Right atrium auricular region (tissue), 2 donors: ENCODE results near the gene ADGRF5. TPM values are rescaled to one million over a fixed set of nuclear protein-coding genes. Genes with fewer than 3 reads are reported as not detected.
A peak's percentile ranks its signal among the peaks of the same experiment; 100 is the strongest.
"Not testable (repeated sequence)": the region's sequence is repeated elsewhere in the genome, so short reads cannot be mapped to it uniquely, and the experiment has no call there.

Source experiments
- DNase-seq: peaks from one replicate; pipeline ENCODE4 v3.0.0-alpha.2; 2019; ENCODE audit warnings: low spot score
- H3K27ac ChIP-seq, 2 donors: fragments of 200-600 bp; sonication (generic); 1 replicate in 1 of 2; 2 replicates in 1 of 2; pipeline ENCODE4 v1.5.1; 2016 to 2019
- H3K27me3 ChIP-seq, 2 donors: fragments of 200-600 bp; sonication (generic); one replicate each; pipeline versions ENCODE4 v1.5.1 to v1.6.0; 2017 to 2019
- H3K36me3 ChIP-seq: fragments of 200-600 bp; sonication (generic); one replicate; pipeline ENCODE4 v1.5.1; 2016
- H3K4me1 ChIP-seq, 2 donors: fragments of 200-600 bp; sonication (generic); one replicate each; pipeline versions ENCODE4 v1.5.1 to v1.6.0; 2017 to 2019
- H3K4me3 ChIP-seq, 2 donors: fragments of 200-600 bp; sonication (generic); 1 replicate in 1 of 2; 2 replicates in 1 of 2; pipeline ENCODE4 v1.5.1; 2017 to 2019; ENCODE audit warnings: mild to moderate bottlenecking in 1 of 2, moderate library complexity in 1 of 2
- H3K9me3 ChIP-seq, 2 donors: fragments of 200-600 bp; sonication (generic); one replicate each; pipeline ENCODE4 v1.5.1; 2019
- CTCF ChIP-seq, 2 donors: fragments of 200-600 bp; sonication (generic); IDR thresholded peaks; one replicate each; pipeline ENCODE4 v1.5.1; 2019; ENCODE audit warnings: antibody characterized with exemption in 2 of 2
- total RNA-seq, 2 donors: library from RNA; depleted of rRNA; stranded (reverse); fragments of >200 nt; gene quantifications; one replicate each; pipeline ENCODE4 v1.1.0, GENCODE V29; 2016

ADGRF5 gene
- total RNA-seq, 2 donors from 2014 or later: 38.4 to 59.4 TPM

- TF ChIP-seq CTCF (IDR thresholded peaks at IDR 0.05): no peak
- Histone ChIP-seq H3K27me3 (no peaks in the 10 kb centered on the region), H3K9me3 (no peaks in the 10 kb centered on the region), H3K27ac (no peak overlapping the region), H3K4me1 (no peaks in the 10 kb centered on the region), H3K4me3 (no peak overlapping the region), H3K36me3 (peaks cover 6% of the 10 kb centered on the region)
- no peak for DNase-seq
These were observed 57.9 kb downstream of the ADGRF5 start for GRCh38 chr6:46863791-46864190.

GRCh38 chr6:46862381-46862780 lies 59.4 kb downstream of the ADGRF5 start:
- no peak overlapping the region for H3K4me3 ChIP-seq
- no peak for TF ChIP-seq CTCF (IDR thresholded peaks at IDR 0.05)
- no peaks in the 10 kb centered on the region for H3K27me3 ChIP-seq
- no peaks in the 10 kb centered on the region for H3K4me1 ChIP-seq
- H3K36me3 ChIP-seq: peaks cover 6% of the 10 kb centered on the region
- no peaks in the 10 kb centered on the region for H3K9me3 ChIP-seq
- DNase-seq: no peak
- no peak overlapping the region for H3K27ac ChIP-seq

- not testable (repeated sequence) for H3K36me3 ChIP-seq, H3K27me3 ChIP-seq, H3K4me1 ChIP-seq, H3K9me3 ChIP-seq, H3K4me3 ChIP-seq, H3K27ac ChIP-seq, DNase-seq
- peak; percentile 44 to 67 for TF ChIP-seq CTCF (IDR thresholded peaks at IDR 0.05)
These were observed 65.8 kb downstream of the ADGRF5 start for GRCh38 chr6:46855966-46856365.

DNA sequence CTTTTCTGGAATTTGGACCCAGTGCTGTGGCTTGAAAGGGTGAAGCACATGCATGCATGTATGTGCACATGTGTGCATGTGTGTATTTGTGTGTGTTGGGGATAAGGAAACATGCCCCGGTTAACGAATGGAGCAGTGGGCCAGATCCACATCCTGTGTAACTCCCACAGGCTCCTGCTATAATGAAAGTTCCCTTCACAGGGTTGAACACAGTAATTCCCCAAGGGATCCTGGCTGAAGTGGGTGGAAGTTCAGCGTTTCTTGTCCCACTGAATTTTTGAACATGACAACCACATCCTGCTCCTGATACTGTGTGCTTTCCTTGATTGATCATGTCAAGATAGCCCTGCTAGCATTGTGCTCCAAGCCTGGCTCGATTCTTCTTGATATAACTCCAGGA lies 70.2 kb downstream of the ADGRF5 start:
- not testable (repeated sequence) for H3K27ac ChIP-seq, H3K9me3 ChIP-seq, H3K27me3 ChIP-seq, H3K36me3 ChIP-seq, H3K4me3 ChIP-seq, DNase-seq
- H3K4me1 ChIP-seq: peaks cover 0 to 12% of the 10 kb centered on the region in 2 donors

DNA sequence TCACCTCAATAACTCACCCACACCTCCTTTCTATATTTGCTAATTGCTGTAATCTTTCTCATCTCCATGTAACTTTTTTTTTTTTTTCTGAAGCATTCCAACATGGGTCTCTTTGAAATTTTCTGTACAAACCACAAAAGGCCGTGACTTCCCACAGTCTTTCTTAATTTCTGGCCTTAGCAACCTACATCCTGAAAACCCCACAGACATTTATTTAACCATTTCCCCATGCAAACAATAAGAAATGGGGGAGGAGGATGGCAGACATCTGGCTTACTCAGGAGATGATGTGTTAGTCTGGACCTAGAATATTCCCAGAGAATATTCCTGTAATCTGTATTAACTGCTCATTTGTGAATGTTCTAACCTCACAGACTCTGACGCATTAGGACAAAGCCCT lies 70.9 kb downstream of the ADGRF5 start:
- H3K4me3 ChIP-seq: no peak overlapping the region
- no peak for DNase-seq
- H3K9me3 ChIP-seq: no peaks in the 10 kb centered on the region
- H3K27ac ChIP-seq: no peak overlapping the region
- H3K36me3 ChIP-seq: no peaks in the 10 kb centered on the region
- H3K4me1 ChIP-seq: peaks cover 0 to 12% of the 10 kb centered on the region in 2 donors
- TF ChIP-seq CTCF (IDR thresholded peaks at IDR 0.05): no peak
- no peaks in the 10 kb centered on the region for H3K27me3 ChIP-seq

DNA sequence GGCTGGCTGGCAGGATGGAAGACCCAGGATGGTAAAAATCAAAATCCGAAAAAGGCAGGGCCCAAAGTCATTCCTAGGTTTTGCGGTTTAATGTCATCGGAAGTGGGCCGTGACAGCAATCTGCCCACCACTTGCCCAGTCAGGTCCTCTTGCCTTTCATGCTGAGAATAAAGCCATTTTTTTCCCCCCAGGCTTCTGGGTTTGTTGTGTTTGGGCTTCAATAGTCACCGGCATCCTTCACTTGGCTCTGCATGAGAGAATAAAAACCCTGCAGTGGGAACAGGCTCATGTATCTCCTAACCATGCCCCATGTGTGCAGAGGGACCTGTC lies 72.4 kb downstream of the ADGRF5 start:
- Histone ChIP-seq H3K27ac (peak overlapping the region in 1 of 2 donors; percentile 1), H3K36me3 (no peaks in the 10 kb centered on the region), H3K27me3 (no peaks in the 10 kb centered on the region), H3K4me3 (no peak overlapping the region), H3K9me3 (no peaks in the 10 kb centered on the region), H3K4me1 (peaks cover 0 to 12% of the 10 kb centered on the region in 2 donors)
- DNase-seq: no peak
- no peak for TF ChIP-seq CTCF (IDR thresholded peaks at IDR 0.05)
